ENCODE results near the gene MSMB.
"Not testable (repeated sequence)": the region's sequence is repeated elsewhere in the genome, so short reads cannot be mapped to it uniquely, and the experiment has no call there.

Gene MSMB

DNA sequence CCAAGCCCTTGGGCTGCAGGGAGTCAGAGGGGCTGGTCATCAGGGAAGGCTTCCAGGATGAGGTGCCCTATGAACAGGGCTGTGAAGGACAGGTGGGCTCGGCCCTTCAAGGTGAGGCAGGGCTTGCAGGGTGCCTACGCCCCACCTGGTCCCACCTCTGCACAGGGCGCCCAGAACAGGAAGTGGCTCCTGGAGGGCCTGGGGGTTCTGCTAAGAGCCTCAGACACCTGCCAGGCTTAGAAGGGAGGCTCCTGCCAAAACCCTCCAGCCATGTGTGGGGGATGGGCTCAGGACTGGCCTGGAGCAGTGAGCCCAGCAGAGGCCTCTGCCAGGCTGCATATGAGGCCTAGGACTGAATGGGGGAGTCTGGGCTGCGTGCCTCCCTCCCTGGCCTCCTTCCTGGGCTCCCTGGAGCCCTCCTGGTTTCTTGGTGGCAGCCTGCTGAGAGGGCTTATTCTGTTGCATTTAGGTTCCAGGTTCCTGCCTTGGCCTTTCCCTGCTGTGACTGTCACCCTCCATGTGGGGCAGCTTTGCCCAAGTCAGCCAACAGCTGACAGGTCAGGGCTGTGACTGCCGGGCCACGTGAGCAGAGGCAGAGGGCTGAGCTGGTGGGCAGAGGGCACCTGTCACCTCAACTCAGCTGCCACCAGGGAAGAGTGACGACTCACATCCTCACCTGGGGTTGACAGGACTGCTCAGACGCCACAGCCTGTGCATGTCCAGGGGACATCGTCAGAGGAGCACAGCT is 45.2 kb upstream of the MSMB start:
- DNase-seq (ENCODE audit: low read depth) = no peak
- TF ChIP-seq, protein P1, sequence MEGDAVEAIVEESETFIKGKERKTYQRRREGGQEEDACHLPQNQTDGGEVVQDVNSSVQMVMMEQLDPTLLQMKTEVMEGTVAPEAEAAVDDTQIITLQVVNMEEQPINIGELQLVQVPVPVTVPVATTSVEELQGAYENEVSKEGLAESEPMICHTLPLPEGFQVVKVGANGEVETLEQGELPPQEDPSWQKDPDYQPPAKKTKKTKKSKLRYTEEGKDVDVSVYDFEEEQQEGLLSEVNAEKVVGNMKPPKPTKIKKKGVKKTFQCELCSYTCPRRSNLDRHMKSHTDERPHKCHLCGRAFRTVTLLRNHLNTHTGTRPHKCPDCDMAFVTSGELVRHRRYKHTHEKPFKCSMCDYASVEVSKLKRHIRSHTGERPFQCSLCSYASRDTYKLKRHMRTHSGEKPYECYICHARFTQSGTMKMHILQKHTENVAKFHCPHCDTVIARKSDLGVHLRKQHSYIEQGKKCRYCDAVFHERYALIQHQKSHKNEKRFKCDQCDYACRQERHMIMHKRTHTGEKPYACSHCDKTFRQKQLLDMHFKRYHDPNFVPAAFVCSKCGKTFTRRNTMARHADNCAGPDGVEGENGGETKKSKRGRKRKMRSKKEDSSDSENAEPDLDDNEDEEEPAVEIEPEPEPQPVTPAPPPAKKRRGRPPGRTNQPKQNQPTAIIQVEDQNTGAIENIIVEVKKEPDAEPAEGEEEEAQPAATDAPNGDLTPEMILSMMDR (conservative IDR thresholded peaks at IDR 0.05; ENCODE audit: low read depth, low read length) = no peak

GRCh38 chr10:46090258-46090812 is 44.3 kb upstream of the MSMB start:
- no peak for DNase-seq (ENCODE audit: low read depth)
- H3K4me3 ChIP-seq (ENCODE audit: low read length) = no peak overlapping the region
- TF ChIP-seq, protein P1 (conservative IDR thresholded peaks at IDR 0.05; ENCODE audit: low read depth, low read length) = no peak

More for the DNA sequence above, 45.2 kb upstream of the MSMB start:
- no peak overlapping the region for H3K4me3 ChIP-seq (ENCODE audit: low read length)

DNA sequence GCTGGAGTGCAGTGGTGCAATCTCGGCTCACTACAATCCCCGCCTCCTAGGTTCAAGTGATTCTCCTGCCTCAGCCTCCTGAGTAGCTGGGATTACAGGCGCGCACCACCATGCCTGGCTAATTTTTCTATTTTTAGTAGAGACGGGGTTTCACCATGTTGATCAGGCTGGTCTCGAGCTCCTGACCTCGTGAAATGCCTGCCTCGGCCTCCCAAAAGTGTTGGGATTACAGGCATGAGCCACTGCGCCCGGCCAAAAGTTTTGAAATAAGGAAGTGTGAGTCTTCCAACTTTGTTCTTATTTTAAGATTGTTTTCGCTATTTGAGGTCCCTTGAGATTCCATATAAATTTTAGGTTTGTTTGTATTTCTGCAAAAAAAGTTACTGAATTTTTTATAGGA is 41.3 kb upstream of the MSMB start:
- not testable (repeated sequence) for H3K4me3 ChIP-seq (ENCODE audit: low read length); DNase-seq (ENCODE audit: low read depth)

GRCh38 chr10:46084321-46085165 is 38.5 kb upstream of the MSMB start:
- no peak overlapping the region for H3K4me3 ChIP-seq (ENCODE audit: low read length)
- DNase-seq (ENCODE audit: low read depth) = no peak
- TF ChIP-seq, protein P1 (conservative IDR thresholded peaks at IDR 0.05; ENCODE audit: low read depth, low read length) = no peak

GRCh38 chr10:46080886-46081285 is 34.8 kb upstream of the MSMB start:
- TF ChIP-seq, protein P1 (conservative IDR thresholded peaks at IDR 0.05; ENCODE audit: low read depth, low read length) = no peak
- DNase-seq (ENCODE audit: low read depth) = no peak
- no peak overlapping the region for H3K4me3 ChIP-seq (ENCODE audit: low read length)

DNA sequence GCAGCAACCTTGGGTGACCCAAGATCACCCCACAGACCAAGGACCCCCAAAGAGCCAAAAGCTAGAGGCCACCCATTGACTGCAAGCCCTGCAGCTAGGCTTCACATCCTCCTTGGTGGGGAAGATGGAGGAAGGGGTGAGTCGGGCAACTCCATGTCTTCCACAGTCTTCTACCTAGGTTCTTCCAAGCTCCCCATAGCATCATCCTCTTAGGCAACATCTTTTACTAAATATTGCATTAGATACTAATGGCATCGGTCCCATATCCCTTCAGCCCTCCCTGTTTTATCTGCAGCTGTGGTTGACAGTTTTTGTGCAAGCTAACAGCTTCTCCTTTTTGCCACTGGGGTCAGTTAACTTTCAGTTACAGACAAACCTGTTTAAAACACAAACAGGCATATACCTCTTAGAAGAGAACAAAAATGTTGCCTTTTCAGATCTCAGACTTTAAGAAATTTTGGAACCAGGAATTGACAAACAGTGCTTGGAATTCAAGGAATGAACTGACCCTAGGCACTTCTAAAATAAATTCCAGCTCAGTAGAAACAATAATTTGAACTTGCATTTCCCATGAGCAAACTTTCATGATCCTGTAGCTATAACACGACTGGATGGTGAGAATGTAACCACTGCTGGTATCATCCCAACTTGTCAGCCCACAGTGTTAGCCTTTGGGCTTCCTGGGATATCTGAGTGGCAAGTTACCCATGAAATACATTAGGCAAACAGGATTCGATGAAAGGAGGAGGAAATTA is 33.9 kb upstream of the MSMB start:
- no peak overlapping the region for H3K4me3 ChIP-seq (ENCODE audit: low read length)
- DNase-seq (ENCODE audit: low read depth) = no peak
- TF ChIP-seq, protein P1 (conservative IDR thresholded peaks at IDR 0.05; ENCODE audit: low read depth, low read length) = no peak
